Measurements from ENCODE around the gene CTNNBL1.

Gene CTNNBL1

DNA sequence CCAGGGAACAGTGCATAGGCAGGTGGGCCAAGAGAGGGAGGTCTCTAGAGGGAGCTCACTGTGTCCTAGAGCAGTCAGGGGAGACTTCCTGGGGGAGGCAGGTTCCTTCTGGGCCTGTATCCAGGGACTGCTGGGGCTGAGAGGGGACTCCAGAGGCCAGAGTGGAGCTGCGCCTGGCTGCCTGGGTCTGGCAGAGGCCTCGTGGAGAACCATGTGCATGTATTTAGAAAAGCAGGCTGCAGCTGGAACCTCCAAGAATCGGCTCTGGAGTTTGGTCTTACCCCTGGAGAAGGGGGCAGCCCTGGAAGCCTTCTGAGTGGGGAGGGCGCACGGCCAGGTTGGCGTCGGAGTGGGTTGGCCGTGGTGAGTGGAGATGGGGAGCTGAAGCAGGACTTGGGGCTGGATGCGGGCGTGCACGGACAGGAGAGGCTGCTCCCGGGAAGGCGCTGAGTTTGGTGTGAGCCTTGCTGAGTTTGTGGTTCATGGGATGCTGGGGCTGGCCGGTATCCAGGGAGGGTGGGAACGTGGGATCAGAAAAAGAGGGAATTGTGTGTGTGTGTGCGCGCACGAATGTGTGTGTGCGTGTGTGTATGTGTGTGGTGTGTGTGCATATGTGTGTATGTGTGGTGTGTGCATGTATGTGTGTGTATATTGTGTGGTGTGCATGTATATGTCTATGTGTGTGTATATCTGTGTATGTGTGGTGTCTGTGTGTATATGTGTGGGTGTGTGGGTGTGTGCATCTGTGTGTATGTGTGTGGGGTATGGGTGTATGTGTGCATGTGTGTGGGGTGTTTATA lies 219.9 kb downstream of the CTNNBL1 start:
- no peak for DNase-seq (ENCODE audit: low read depth in 2 of 3, low spot score in 1 of 3)

DNA sequence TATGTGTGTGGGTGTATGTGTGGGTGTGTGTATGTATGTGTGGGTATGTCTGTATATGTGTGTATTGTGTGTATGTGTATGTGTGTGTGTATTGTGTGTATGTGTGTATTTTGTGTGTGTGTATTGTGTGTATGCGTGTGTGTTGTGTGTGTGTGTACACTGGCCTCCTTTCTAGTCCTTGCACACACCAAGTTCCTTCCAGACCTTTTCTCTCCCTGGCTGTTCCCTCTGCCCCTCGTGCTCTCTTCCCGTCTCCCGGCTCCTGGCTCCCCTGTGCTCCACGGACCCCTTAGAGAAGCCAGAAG lies 220.5 kb downstream of the CTNNBL1 start:
- no peak for DNase-seq (ENCODE audit: low read depth in 2 of 3, low spot score in 1 of 3)

DNA sequence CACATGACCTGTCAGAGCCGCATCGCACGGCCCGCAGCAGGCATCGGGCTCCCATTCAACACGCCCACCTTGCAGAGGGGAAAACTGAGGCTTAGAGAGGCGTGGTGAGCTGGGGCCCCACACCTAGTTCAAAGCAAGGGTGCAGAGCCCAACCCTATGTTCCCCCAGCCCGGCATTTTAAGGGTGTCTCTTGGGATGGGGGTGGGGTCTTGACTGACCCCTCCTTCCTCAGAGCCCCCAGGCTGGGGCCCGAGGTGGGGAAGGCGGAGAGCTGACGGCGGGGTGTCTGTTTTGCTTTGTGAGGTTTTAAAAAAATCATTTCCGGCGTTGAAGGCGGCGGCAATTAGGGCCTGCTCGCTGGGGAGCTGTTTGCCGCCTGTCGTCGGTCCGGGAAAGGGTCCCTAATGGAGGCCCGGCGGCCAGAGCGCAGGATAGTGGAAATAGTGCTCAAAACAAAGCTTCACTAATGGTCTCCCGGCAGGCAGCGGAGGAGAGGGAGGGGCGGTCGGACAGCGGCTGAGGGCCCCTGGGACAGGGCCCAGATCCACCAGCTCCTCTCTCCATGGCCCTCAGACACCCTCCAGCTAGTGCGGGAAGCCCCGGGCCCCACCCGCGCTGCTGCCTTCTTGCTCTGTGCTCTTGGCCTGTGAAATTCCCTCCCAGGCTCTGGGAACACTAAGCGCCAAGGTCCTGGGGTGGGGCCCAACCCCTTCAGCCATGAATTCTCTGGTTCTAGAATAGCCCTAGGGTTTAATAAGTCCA lies 221.0 kb downstream of the CTNNBL1 start:
- DNase-seq (ENCODE audit: low read depth in 2 of 3, low spot score in 1 of 3), result no peak

DNA sequence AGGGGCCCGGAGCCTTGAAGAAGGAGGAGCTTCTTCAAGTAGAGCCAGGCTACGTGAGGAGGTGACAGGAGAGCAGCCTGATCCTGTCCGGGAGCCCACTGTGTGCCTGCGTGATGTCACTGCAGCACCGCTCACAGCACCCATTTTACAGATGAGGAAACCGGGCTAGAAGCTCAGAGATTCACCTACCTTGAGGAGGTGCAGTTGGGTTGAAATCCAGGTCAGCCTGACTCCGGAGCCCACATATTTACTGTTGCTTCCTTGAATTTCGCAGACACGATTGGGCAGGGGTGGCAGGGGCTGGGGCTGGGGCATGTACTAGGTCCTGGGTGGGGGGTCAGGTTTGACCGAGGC lies 221.6 kb downstream of the CTNNBL1 start:
- no peak for DNase-seq (ENCODE audit: low read depth in 2 of 3, low spot score in 1 of 3)

DNA sequence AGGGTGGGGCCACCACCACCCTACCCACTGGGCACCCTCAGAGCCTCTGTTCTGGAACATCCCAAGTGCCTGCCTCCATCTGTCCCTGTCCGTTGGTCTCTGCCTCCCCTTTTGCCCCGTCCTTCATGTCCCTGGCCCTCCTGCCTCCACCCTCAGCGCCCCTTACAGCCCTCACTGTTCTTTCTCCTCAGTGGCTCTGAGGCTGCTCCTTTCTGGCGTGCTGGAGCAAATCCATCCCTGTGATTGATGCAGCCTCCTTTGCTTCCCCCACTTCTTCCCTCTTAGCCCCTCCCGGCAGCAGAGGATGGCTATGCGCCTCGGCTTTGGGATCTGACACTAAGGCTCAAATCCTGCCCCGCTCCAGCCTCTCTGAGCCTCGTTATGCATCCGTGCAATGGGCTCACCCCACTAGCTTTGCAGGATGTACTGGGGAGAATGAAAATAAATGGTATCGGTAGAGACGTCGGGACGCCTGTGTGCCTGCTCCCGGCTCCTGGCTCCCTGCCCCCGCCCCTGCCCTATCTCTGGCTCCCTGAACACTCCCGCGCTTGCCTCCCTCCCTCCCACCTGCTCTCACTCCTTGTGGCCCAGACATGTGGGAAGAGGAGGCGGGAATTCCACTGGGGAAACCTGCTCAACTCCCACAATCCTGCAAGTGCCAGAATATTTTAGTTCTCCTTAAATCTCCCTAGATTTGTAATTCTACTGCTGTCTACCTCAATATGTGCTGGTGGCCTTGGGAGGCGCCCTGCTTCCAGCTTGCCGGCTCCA lies 222.2 kb downstream of the CTNNBL1 start:
- no peak for DNase-seq (ENCODE audit: low read depth in 2 of 3, low spot score in 1 of 3)

DNA sequence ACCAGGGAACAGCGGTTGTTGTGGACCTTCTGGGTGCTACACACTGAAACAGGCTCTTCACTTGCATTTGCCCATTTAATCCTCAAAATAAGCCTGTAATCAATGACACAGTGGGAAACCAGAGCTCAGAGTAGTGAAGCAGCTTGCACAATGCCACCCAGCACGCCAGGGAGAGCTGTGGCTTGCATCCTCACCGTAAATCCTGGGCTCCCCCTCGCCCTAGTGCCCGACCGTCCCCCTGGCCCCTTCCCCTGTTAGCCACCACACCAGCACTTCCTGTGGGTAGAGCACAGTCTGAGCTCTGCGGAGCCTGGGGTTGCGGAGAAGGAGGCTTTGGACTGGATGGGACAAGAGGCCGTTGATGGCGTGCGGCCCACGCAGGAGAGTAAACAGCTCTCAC lies 223.6 kb downstream of the CTNNBL1 start:
- no peak for DNase-seq (ENCODE audit: low read depth in 2 of 3, low spot score in 1 of 3)

DNA sequence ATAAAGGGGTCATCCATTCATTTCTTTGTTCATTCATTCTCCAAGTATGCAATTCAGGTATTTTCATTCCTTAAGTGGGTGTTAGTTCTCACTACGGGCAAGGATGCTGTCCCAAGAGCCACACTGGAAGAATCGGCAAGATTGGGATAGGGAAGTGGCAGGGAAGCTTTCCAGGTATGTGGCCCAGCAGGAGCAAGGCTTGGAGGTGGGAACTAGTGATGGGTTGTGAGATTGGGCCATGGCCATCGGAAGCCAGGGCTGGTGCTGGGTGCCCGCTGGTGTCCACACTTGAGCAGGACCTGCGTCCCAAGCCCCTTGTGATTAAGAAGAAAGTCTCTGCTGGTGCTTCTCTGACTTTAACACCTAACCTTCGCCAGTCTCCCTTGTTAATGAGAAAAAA lies 224.2 kb downstream of the CTNNBL1 start:
- no peak for DNase-seq (ENCODE audit: low read depth in 2 of 3, low spot score in 1 of 3)

DNA sequence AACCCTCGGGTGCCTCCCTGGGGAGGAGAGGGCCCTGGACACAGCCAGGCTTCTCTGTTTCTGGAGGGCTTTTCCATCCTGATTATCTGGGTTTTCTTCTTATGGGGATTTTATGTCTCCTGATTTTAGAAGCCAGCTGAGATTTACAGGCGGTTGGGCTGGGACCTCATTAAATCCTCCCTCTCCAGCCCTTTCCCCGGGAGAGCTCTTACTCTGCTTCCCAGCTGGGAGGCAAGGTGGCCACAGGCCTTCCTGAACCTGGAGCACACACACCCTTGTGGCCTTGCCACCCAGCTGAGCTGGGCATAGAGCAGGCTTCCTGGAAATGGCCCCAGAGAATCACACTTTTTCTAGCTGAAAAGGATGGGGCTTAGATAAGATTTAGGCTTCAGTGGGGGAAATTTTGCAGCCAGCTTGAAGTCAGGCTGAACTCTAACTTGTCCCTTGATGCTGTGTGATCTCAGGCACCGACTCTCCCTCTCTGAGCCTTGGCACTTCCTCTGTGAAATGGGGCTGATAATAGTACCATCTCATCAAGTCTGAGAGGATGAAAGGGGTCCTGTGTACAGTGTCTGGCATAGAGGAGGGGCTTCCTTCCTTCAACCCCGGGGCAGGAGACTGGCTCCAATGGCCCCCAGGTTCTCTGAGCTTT lies 225.7 kb downstream of the CTNNBL1 start:
- DNase-seq (ENCODE audit: low read depth in 2 of 3, low spot score in 1 of 3), result no peak

DNA sequence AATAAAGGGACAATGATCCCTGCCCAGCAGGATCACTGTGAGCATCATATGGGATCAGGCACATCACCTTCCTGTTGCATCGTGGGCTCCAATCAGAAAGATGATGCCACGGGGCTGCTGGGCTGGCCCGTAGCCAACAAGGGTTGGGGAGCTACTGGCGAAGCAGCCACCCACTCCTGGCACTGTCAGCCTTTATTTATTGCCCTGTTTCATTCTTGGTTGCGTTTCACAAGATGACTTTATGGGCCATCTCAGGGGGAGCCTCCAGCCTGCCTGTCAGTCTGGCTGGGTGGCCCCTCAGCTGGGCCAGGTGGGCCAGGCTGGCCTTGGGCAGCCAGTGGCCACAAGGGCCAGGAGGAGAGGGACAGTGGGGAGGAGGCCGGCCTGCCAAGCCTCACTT lies 226.4 kb downstream of the CTNNBL1 start:
- DNase-seq (ENCODE audit: low read depth in 2 of 3, low spot score in 1 of 3), result no peak

DNA sequence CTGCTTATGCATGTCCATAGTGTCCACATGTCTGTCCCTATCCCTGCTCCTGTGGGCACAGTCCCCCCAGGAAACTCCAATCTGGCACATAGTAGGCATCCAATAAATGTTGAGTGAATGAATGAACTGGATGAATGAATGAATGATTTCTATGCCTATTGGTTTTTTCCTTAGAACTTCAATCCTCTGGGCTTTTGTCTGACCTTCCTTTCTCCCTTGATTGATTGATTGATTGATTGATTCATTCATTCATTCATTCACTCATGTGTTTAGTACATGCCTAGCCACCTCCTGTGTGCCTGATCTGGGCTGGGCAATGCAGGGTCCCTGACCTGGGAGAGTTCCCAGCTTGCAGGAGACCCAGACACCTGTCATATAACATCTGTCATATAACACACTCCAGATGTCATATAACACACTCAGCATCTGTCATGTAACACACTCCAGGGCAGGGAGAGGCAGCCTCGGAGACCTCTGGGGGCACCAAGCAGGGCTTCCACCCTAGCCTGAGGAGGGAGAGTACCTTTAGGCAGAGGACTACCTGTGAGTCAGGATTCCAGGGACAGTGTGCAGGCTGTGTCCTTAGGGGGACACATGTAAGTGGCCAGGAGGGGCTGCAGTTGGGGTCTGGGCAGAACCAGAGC lies 227.0 kb downstream of the CTNNBL1 start:
- no peak for DNase-seq (ENCODE audit: low read depth in 2 of 3, low spot score in 1 of 3)

DNA sequence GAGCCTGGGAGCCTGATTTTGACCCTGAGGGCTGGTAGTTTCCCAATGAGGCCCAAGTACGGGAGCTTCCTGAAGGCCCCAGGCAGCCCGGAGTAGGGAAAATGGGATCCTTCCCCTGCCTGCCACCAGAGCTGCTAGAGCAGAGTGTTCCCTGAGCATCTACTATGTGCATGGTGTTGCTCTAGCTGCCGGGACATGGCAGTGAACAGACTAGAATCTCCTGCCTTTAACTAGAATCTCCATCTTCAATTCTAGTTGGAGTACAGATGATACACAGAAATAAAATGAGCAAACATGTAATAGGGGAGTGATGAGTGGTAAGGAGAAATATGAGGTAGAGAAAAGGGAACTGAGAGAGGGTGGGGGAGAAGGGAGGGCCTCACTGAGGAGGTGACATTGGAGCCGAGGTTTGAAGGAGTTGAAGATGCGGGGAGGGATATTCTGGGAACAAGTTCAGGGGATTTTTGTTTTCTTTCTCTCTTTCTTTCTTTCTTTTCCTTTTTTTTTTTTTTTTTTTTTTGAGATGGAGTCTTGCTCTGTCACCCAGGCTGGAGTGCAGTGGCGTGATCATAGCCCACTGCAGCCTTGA lies 227.6 kb downstream of the CTNNBL1 start:
- no peak for DNase-seq (ENCODE audit: low read depth in 2 of 3, low spot score in 1 of 3)

All from stimulated activated CD4-positive, alpha-beta T cell treated with anti-CD3 and anti-CD28 coated beads, Interleukin-12 subunit alpha, Interleukin-12 subunit beta, amount 100 ng/mL, for 48 hours (primary cell).